K562 (cell line): Measurements from ENCODE around the gene FGF21. TPM values are rescaled to one million over a fixed set of nuclear protein-coding genes. Genes with fewer than 3 reads are reported as not detected.

ENCODE experiments used
- ARID2 ChIP-seq: fragments of 450-650 bp; IDR thresholded peaks from 2 replicates; pipeline ENCODE4 v1.6.1; 2017; ENCODE audit warnings: antibody characterized with exemption, mild to moderate bottlenecking
- ARID3A ChIP-seq: IDR thresholded peaks from 2 replicates; pipeline ENCODE4 v1.6.1; 2012; ENCODE audit warnings: low read depth, low read length, improper control_type of control experiment, borderline replicate concordance
- ARID4B ChIP-seq: sonication (generic); formaldehyde crosslinking; IDR thresholded peaks from 2 replicates; pipeline ENCODE4 v1.8.0; 2022; ENCODE audit warnings: mild to moderate bottlenecking, missing genetic modification reagents
- BACH1 ChIP-seq: fragments of 200-800 bp; sonication (Bioruptor generic); IDR thresholded peaks from 2 replicates; pipeline ENCODE4 v1.6.1; 2016; ENCODE audit warnings: missing genetic modification characterization, missing compliant biosample characterization
- CREB5 ChIP-seq: fragments of 250-450 bp; sonication (Bioruptor Pico); IDR thresholded peaks from 2 replicates; pipeline ENCODE4 v1.5.0; 2020; ENCODE audit warnings: mild to moderate bottlenecking
- KLF16 ChIP-seq: IDR thresholded peaks from 2 replicates; pipeline ENCODE4 v1.6.1; 2016; ENCODE audit warnings: antibody characterized with exemption
- MNT ChIP-seq, 2 experiments: fragments of 450-650 bp; conservative IDR thresholded peaks; 2 replicates each; pipeline ENCODE4 v1.6.1; 2017; ENCODE audit warnings: mild to moderate bottlenecking in 2 of 2, moderate library complexity in 2 of 2
- MXI1 ChIP-seq: IDR thresholded peaks from 2 replicates; pipeline ENCODE4 v1.6.1; 2011; ENCODE audit warnings: low read depth, mild to moderate bottlenecking, improper control_type of control experiment, low read length
- NFXL1 ChIP-seq: fragments of 450-650 bp; formaldehyde crosslinking; IDR thresholded peaks from 2 replicates; pipeline ENCODE4 v1.4.0; 2021; ENCODE audit warnings: mild to moderate bottlenecking
- PHF21A ChIP-seq: fragments of 450-650 bp; IDR thresholded peaks from 2 replicates; pipeline ENCODE4 v1.6.1; 2017; ENCODE audit warnings: low read depth, borderline replicate concordance
- PRMT5 ChIP-seq: sonication (generic); formaldehyde crosslinking; IDR thresholded peaks from 2 replicates; pipeline ENCODE4 v1.5.0; 2020; ENCODE audit warnings: missing genetic modification reagents
- RBM17 ChIP-seq: fragments of 200-400 bp; formaldehyde crosslinking; IDR thresholded peaks from 2 replicates; pipeline ENCODE4 v1.6.1; 2017; ENCODE audit warnings: low read depth, mild to moderate bottlenecking, low read length, borderline replicate concordance
- TRIM25 ChIP-seq: fragments of 450-650 bp; IDR thresholded peaks from 2 replicates; pipeline ENCODE4 v1.7.0; 2016; ENCODE audit warnings: borderline replicate concordance
- USF1 ChIP-seq: sonication (generic); formaldehyde crosslinking; IDR thresholded peaks from 2 replicates; pipeline ENCODE4 v1.9.0; 2022; ENCODE audit warnings: mild to moderate bottlenecking, missing genetic modification reagents
- ZZZ3 ChIP-seq: fragments of 450-650 bp; IDR thresholded peaks from 2 replicates; pipeline ENCODE4 v1.6.1; 2016; ENCODE audit warnings: antibody characterized with exemption, mild to moderate bottlenecking, moderate library complexity
- polyA plus RNA-seq, 8 experiments: library from polyadenylated mRNA; depleted of rRNA in 4 of 8; stranded (reverse) in 5 of 8; unstranded in 3 of 8; fragments of >200 nt; fragmentation: Nextera tagmentation in 2 of 8; fragmentation: Illumina TruSeq in 1 of 8; extraction: Ambion mirVana in 2 of 8; extraction: Trizol in 1 of 8; gene quantifications; 2 replicates each; pipeline versions ENCODE4 v1.2.1 to v1.2.3, GENCODE V29; 2011 to 2014; ENCODE audit warnings: inconsistent platforms in 1 of 8, missing spikeins in 1 of 8
- total RNA-seq, 7 experiments: library from RNA; depleted of rRNA in 6 of 7; stranded (reverse); fragments of >200 nt in 6 of 7; fragmentation: Illumina TruSeq in 2 of 7; extraction: Trizol in 2 of 7; gene quantifications; 2 replicates each; pipeline versions ENCODE4 v1.2.1 to v1.2.3, GENCODE V29; 2011 to 2021; ENCODE audit warnings: low replicate concordance in 1 of 7

The FGF21 gene
- total and polyA plus RNA-seq, 9 of the 15 experiments (the other 6 are each of a cell fraction or from before 2014, with no cell fraction given), result 0.04 to 0.77 (median 0.09) TPM; not detected in 6

GRCh38 chr19:48737360-48737998 lies 17.8 kb upstream of the FGF21 start (continued):
- TF ChIP-seq BACH1 (tag) (no peak), ARID4B (0 out of 2 replicates have a peak, but pooled peaks have one; percentile 37), MXI1 (peak; percentile 19; the same call in 1 of the 2 replicates), TRIM25 (no peak), PHF21A (no peak), MNT (conservative IDR thresholded peaks at IDR 0.05) (peak; percentile 74 to 87), RBM17 (no peak), PRMT5 (CRISPR knock-in tag) (no peak), USF1 (peak; percentile 75), NFXL1 (CRISPR knock-in tag) (no peak), ZZZ3 (no peak), ARID3A (no peak), KLF16 (no peak), CREB5 (no peak), ARID2 (no peak)
